ENCODE measurements around the gene ADAMTS16.

ADAMTS16 gene

DNA sequence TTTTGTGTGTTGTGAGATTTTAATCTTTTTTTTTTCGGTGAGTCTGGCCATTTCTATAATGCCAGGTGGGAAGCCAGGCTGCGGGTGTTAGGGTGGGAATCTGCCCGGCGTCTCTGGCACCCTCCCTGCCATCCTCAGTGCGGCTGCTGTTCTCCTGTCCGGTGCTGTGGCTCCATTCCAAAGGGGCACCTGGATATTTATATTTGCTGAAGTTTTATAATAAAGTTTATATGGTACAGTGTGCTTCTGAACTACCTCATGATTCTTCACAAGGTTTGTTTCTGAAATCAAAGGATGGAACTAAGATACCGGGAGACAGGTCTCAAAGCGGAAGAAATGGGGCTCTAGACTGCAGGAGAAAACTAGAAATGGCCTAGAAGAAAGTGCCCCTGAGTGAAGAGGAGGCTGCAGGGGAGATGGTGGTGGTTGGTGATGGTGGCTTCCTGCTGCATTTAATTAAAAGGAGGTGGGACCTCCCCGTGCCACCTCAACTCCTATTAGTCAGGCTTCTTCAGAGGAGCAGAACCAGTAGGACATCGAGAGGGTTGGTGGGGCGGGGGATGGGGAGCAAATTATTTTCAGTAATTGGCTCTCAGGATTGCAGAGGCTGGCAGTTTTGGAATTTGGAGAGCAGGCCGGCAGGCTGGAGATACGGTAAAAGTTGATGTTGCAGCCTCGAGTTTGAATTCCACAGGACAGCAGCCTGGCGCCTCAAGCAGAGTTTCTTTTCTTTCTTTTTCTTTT, 180.1 kb downstream of the ADAMTS16 start:
- TF ChIP-seq, protein P1, sequence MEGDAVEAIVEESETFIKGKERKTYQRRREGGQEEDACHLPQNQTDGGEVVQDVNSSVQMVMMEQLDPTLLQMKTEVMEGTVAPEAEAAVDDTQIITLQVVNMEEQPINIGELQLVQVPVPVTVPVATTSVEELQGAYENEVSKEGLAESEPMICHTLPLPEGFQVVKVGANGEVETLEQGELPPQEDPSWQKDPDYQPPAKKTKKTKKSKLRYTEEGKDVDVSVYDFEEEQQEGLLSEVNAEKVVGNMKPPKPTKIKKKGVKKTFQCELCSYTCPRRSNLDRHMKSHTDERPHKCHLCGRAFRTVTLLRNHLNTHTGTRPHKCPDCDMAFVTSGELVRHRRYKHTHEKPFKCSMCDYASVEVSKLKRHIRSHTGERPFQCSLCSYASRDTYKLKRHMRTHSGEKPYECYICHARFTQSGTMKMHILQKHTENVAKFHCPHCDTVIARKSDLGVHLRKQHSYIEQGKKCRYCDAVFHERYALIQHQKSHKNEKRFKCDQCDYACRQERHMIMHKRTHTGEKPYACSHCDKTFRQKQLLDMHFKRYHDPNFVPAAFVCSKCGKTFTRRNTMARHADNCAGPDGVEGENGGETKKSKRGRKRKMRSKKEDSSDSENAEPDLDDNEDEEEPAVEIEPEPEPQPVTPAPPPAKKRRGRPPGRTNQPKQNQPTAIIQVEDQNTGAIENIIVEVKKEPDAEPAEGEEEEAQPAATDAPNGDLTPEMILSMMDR (conservative IDR thresholded peaks at IDR 0.05), result no peak
- peak overlapping the region; percentile 95 for H3K27ac ChIP-seq

DNA sequence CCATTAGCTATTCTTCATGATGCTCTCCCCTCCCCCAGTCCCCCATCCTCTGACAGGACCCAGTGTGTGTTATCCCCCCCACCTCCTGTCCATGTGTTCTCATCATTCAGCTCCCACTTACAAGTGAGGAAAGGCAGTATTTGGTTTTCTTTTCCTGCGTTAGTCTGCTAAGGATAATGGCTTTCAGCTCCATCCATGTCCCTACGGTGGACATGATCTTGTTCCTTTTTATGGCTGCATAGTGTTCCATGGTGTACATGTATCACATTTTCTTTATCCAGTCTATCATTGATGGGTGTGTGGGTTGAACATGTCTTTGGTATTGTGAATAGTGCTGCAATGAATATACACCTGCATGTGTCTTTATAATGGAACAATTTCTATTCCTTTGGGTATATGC, 181.0 kb downstream of the ADAMTS16 start:
- H3K27ac ChIP-seq, result peak overlapping the region; percentile 95
- TF ChIP-seq, protein P1 (conservative IDR thresholded peaks at IDR 0.05), result no peak

DNA sequence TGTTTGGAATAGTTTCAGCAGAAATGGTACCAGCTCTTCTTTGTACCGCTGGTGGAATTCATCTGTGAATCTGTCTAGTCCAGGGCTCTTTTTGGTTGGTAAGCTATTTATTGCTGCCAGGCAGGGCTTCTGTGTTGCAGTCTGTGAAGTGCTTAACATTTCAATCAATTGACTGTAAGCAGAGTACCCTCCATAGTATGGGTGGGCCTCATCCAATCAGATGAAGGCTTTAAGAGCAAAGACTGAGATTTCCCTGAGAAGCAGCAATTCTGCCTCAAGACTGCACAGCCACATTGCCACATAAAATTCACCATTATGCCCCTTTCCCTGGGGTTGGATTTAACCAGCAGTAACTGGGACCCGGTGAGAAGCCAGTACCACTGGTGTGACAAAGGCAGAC, 183.4 kb downstream of the ADAMTS16 start:
- TF ChIP-seq, protein P1 (conservative IDR thresholded peaks at IDR 0.05), result no peak
- H3K27ac ChIP-seq, result no peak overlapping the region; the same call in 1 of the 2 replicates

DNA sequence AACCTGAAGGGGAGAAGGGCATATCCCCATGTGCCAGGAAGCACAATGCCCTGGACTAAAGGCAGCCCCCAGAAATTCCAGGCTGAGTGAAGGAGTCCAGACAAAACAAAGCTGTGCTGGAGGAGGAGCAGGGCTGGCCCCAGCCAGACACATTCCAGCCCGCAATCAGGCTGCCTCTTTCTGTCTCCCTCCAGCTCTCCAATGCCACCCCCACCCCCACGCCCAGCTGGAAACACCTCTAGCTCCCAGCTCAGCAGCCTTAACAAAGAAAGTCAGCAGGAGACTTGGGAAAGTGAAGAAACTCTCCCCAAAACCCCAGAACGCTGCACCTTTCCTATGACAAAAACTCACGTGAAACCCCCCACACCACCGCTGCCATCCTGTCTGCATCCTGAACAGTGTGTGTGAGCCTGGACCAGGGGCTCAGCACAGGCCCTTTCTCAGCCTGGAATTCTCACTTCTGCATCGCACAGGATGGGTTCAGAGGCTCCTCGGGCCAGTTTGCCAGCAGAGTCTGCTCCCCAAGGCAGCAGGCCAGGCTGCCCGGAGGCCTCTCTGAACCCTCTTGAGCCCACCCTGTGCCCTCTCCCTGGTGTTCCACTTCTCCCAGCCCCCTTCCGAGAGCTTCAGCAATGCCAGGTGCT, 186.1 kb downstream of the ADAMTS16 start:
- TF ChIP-seq, protein P1 (conservative IDR thresholded peaks at IDR 0.05), result no peak
- H3K27ac ChIP-seq, result no peak overlapping the region

DNA sequence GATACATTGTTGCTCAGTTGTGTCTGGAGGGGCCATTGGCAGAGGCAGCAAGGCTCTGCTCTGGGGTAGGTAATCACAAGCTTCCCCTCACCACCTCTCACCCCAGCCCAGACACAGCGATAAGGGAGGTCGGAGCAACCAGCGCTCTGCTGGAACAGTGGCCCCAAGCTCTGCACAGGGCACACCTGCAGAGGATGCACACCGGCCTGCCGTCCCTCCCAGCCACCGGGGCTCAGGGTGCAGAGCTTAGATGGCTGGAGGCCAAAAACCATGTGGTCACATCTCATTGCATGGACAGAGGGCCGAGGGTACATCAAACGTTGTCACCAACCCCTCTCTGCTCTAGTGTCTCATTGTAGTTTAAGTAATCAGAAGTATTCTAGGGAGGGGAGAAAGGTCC, 187.0 kb downstream of the ADAMTS16 start:
- no peak overlapping the region for H3K27ac ChIP-seq
- TF ChIP-seq, protein P1 (conservative IDR thresholded peaks at IDR 0.05), result no peak

DNA sequence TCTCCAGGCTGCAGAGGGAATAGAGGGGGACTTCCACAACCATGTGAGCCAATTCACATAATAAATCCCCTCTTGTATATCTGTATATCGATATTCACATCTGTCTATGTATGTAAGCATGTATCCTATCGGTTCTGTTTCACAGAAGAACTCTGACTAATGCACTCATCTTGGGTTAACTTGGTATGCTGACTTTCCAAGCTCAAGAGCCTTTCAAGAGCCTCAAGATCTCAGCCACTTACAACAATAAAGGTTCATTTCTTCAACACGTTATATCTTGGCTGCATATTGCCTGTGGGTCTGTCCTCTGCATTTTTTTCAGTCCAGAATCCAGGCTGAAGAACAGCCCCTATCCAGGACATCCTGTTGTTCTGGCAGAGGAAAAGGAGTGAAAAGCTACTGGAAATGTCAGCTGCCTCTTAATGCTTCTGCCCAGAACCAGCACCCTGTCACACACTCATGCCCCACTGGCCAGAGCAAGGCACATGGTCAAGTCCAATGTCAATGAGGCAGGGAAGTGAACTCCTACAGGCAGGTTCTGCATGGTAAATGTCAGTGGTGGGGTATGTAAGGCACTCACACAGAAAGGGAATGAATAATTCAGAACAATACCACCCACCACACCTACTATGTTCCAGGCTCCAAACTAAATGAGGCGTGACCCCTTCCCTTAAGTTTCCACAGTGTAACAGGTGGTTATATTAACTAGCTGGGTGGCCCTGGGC, 190.8 kb downstream of the ADAMTS16 start:
- no peak overlapping the region for H3K27ac ChIP-seq
- TF ChIP-seq, protein P1 (conservative IDR thresholded peaks at IDR 0.05), result no peak

DNA sequence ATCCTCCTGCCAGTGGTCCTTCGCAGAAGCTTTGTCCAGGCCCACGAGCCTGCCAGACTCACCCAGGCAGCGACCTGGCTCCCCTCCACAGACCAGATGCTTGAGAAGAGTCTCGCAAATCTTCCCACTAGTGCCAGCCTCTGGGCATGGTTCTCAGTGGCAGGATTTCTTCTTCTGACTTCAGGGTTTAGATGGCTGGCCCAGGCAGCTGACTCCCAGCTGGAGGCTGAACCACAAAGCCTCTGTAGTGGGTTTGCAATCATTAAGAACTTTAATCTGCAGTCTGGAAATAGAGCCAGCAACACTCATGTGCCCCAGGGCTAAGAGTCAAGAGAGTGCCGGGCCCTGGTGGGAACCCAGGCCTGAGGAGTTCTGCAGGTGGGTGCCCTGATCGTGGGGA, 191.7 kb downstream of the ADAMTS16 start:
- H3K27ac ChIP-seq, result peak overlapping the region; percentile 10; the same call in 1 of the 2 replicates
- TF ChIP-seq, protein P1 (conservative IDR thresholded peaks at IDR 0.05), result no peak
